HepG2 (cell line): Measurements from ENCODE around the gene TMEM214. TPM values are rescaled to one million over a fixed set of nuclear protein-coding genes. Genes with fewer than 3 reads are reported as not detected.

Experiments
- BCL6 ChIP-seq: IDR thresholded peaks from 2 replicates; pipeline ENCODE4 v1.6.1; 2016; ENCODE audit warnings: missing genetic modification reagents, missing compliant biosample characterization
- BORCS8-MEF2B ChIP-seq: sonication (generic); formaldehyde crosslinking; IDR thresholded peaks from 2 replicates; pipeline ENCODE4 v1.8.0; 2022; ENCODE audit warnings: mild to moderate bottlenecking, missing genetic modification reagents
- HNF4G ChIP-seq, 2 experiments: sonication (generic) in 1 of 2; formaldehyde crosslinking in 1 of 2; IDR thresholded peaks; 2 replicates each; pipeline versions ENCODE4 v1.4.0 to v1.6.1; 2011 to 2020; ENCODE audit warnings: borderline replicate concordance in 2 of 2, low read depth in 2 of 2, mild to moderate bottlenecking in 2 of 2, low read length in 1 of 2, missing genetic modification reagents in 1 of 2, moderate library complexity in 1 of 2
- KLF16 ChIP-seq, 2 experiments: sonication (generic) in 1 of 2; formaldehyde crosslinking in 1 of 2; IDR thresholded peaks; 2 replicates each; pipeline versions ENCODE4 v1.6.1 to v1.8.0; 2016 to 2023; ENCODE audit warnings: missing genetic modification reagents in 2 of 2, missing compliant biosample characterization in 1 of 2
- NR2F2 ChIP-seq: IDR thresholded peaks from 2 replicates; pipeline ENCODE4 v1.6.1; 2012; ENCODE audit warnings: low read depth, inconsistent platforms, borderline replicate concordance
- RNF2 ChIP-seq: fragments of 450-650 bp; conservative IDR thresholded peaks from 2 replicates; pipeline ENCODE4 v1.6.1; 2016; ENCODE audit warnings: low read depth
- UBTF ChIP-seq: sonication (generic); formaldehyde crosslinking; IDR thresholded peaks from 2 replicates; pipeline ENCODE4 v1.4.0; 2020; ENCODE audit warnings: mild to moderate bottlenecking, missing genetic modification reagents
- ZBTB40 ChIP-seq, 2 experiments: fragments of 450-650 bp in 1 of 2; sonication (generic) in 1 of 2; formaldehyde crosslinking in 1 of 2; IDR thresholded peaks; 2 replicates each; pipeline versions ENCODE4 v1.6.1 to v1.8.0; 2016 to 2022; ENCODE audit warnings: antibody characterized with exemption in 1 of 2, mild to moderate bottlenecking in 1 of 2, missing genetic modification reagents in 1 of 2
- ZKSCAN8 ChIP-seq: IDR thresholded peaks from 2 replicates; pipeline ENCODE4 v1.6.1; 2016; ENCODE audit warnings: borderline replicate concordance, missing genetic modification reagents, missing compliant biosample characterization
- ZNF33B ChIP-seq: sonication (generic); formaldehyde crosslinking; IDR thresholded peaks from 2 replicates; pipeline ENCODE4 v1.5.1; 2020; ENCODE audit warnings: mild to moderate bottlenecking, missing genetic modification reagents
- ZNF512B ChIP-seq: sonication (generic); formaldehyde crosslinking; IDR thresholded peaks from 2 replicates; pipeline ENCODE4 v1.5.1; 2020; ENCODE audit warnings: missing genetic modification reagents, mild to moderate bottlenecking, borderline replicate concordance
- ZNF782 ChIP-seq: sonication (generic); formaldehyde crosslinking; IDR thresholded peaks from 2 replicates; pipeline ENCODE4 v1.4.0; 2020; ENCODE audit warnings: missing genetic modification reagents, mild to moderate bottlenecking, borderline replicate concordance
- polyA plus RNA-seq, 8 experiments: library from polyadenylated mRNA; depleted of rRNA in 3 of 8; stranded (reverse) in 7 of 8; unstranded in 1 of 8; fragments of >200 nt; fragmentation: Illumina TruSeq in 4 of 8; extraction: Trizol in 4 of 8; gene quantifications; 2 replicates each; pipeline versions ENCODE4 v1.2.1 to v1.2.3, GENCODE V29; 2011 to 2016; ENCODE audit warnings: low read depth in 4 of 8, missing spikeins in 1 of 8, mixed read lengths in 1 of 8; ENCODE audit not compliant: insufficient read depth in 1 of 8
- total RNA-seq, 5 experiments: library from RNA; depleted of rRNA; stranded (reverse); fragments of >200 nt; fragmentation: Illumina TruSeq; extraction: Trizol; gene quantifications; 2 replicates each; pipeline ENCODE4 v1.2.3, GENCODE V29; 2016; ENCODE audit warnings: low read depth in 1 of 5

TMEM214 gene
- total and polyA plus RNA-seq, 2 of the 13 experiments (the other 11 are each of a cell fraction or from before 2014, with no cell fraction given) = 58.3 to 132 TPM

GRCh38 chr2:27049422-27050280, 16.9 kb downstream of the TMEM214 start (continued):
- TF ChIP-seq UBTF (CRISPR knock-in tag) (no peak), ZNF512B (CRISPR knock-in tag) (peak; percentile 86; the same call in 1 of the 2 replicates), ZNF33B (peak; percentile 91; the same call in 1 of the 2 replicates), KLF16 (CRISPR knock-in tag; IDR thresholded peaks at IDR 0.05) (0 out of 4 replicates have a peak, but pooled peaks of 1 of the 2 experiments have one; percentile 65), ZBTB40 (IDR thresholded peaks at IDR 0.05) (no peak), ZBTB40 (CRISPR knock-in tag; IDR thresholded peaks at IDR 0.05) (0 out of 2 replicates have a peak, but pooled peaks have one; percentile 12), HNF4G (IDR thresholded peaks at IDR 0.05; ENCODE audit: borderline replicate concordance, low read depth, low read length) (no peak), HNF4G (CRISPR knock-in tag; IDR thresholded peaks at IDR 0.05; ENCODE audit: borderline replicate concordance, low read depth) (peak; percentile 47; the same call in 1 of the 2 replicates), RNF2 (no peak; the same call in 1 of the 2 replicates), ZKSCAN8 (CRISPR knock-in tag) (no peak), ZNF782 (CRISPR knock-in tag) (peak; percentile 52; the same call in 1 of the 2 replicates), BCL6 (CRISPR knock-in tag) (no peak), NR2F2 (no peak), BORCS8-MEF2B (CRISPR knock-in tag) (no peak; the same call in 1 of the 2 replicates)
